ENCODE measurements around the gene GID4. TPM values are rescaled to one million over a fixed set of nuclear protein-coding genes. Genes with fewer than 3 reads are reported as not detected.

Gene GID4
- total RNA-seq, 1 donor from 2014 or later, result 7.4 TPM

DNA sequence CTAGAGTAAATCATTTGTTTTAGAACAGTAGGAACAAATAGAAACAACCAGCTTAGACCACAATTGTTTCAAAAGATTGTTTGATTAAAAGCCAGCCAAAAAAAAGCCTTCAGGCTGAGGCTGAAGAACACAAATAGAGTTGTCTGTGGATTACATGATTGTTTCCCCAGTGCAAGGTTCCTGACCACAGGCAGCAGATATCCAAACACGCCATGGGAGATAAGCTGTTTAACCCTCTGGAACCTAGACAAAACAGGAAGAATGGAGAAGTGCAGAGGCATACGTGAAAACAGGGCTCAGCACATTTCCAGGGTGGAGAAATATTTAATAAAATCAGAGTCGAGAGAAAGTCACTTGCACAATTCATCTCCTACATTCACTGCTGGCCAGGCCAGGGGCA, 21.2 kb upstream of the GID4 start:
- no peak for DNase-seq

DNA sequence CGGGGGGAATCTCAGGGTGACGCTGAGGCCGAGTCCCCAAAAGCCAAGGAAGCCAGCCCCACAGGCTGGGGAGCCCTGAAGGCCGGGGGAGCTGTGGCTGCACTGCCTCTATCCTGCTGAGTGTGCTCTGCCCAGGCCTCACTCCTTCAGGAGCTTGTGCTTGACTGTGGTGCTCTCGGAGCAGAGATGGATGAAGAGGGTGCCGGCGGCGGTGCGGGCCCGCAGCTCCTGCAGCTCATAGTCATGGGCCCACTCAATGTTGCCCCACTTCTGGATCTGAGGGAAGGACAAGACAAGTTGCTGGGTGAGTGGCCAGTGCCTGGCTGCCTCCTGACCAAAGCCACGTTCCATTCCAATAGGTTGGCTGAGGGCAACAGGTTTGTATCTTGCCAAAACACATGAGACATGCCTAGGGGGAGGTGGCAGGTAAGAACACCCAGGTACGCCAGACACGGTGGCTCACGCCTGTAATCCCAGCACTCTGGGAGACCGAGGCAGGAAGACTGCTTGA, 20.7 kb upstream of the GID4 start:
- DNase-seq, result no peak

DNA sequence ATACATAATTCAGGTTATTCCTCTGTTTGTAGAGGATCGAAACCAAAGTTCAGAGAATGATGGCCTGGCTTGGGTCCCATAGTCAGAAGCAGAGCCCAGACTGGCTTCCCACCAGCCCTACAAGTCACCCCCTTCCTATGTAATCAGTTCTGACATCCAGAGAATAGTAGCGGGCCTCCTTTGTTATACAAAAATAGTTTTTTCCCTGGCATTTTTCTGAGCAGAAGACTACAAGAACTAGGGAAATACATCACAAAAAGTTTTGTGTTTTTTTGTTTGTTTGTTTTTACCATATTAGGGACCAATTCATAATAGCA, 19.4 kb upstream of the GID4 start:
- no peak for DNase-seq

DNA sequence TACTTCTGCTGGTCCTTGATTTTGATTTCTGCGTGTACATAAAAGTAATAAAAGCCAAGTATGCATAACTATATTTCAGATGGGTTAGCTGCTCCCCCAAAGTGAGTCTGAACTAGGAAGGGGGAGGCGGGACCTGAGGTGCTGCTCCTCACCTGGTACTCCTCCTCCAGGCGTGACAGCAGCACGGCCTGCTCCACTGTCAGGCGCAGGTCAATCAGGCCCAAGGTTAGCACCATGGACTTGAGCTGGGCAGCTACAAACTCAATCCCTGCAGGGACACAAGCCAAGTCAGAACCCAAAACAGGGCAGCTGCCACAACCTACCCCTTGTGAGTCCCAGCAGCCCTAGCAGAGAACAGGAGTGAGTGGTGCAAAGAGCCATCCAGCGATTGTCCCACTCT, 18.2 kb upstream of the GID4 start:
- DNase-seq, result no peak

DNA sequence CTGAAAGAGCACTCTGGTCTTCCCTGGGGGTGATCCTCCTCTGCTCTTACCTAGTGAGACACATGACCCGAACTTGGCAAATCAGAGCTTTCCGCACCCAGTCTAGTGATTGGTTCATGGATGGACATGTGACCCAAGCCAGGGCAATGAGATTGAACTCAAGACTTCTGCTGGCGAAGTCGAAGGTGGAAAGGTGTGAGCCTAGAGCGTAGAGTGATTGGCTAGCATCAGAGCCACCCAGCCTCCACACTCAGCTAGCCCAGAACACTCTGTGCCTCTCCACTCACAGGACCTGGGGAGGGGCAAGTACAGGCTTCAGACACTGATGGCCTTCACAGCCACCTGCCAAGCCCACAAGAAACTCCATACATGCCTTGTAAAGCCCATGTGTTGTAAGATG, 17.8 kb upstream of the GID4 start:
- DNase-seq, result no peak

DNA sequence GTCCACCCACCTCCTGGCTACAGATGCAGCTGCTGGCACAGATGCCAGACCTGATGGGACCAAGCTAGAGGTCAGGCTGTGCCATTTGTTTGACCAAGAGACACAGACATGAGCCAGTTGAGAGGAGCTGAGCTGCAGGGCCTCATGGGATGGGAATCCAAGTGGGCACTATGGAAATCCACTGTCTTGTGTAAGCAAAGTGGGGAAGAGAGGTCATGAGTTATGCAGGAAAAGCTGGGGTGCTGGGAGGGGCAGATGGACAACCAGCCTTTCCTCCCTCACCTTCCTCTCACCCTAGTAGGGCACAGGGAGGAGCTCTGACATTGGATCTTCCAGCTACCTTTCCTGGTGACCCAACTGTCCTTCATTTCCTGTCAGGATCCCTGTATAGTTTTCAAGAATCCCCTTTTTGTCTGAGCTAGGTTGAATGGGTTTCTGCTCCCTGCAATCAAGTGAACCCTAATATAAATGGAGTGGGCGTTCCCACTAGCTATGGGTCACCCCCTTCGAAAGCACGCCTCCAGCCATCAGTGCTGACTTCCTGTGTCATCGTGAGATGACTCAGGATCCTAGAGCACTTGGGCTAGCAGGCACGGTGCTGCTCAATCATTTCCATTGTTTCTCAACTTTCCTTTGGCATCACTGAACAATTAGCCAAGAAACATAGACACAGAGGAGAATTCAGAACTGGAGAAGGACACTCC, 13.8 kb upstream of the GID4 start:
- no peak for DNase-seq

DNA sequence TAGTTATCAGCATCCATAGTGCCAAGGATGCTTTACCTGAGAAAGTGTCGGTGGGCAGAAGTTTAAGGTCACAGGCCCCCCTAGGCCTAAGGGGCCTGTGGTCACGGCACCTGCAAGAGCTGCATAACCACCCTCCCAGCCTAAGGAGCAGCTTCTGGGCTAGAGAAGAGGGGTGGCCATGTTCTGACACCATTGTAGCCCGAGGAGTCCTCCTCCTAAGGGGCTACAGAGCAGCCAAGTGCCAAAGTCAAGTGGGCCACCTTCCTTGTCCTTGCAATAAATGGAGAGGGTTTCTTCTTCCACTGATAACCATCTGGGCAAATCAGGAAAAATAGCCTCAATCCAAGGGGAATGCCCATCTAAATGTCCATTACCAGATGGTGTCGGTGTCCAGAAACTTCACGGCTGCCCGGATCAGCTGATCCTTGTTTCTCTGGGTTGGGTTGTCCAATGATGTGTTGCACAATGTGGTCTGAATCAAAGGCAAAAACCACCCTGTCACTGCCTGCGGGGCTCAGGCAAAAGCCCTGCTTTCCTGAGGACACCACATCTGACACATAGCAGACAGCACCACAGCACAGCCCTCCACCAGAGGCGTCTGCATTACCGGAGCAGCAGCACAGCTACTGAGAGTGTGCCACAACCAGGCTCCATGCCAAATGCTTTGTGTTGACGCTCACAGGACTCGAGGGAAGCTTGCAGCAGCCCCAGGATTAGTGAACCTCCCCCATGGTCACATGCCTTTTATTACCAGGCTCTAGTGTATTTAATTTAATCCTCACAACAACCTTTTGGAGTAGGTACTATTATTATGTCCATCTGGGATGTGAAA, 13.0 kb upstream of the GID4 start:
- no peak for DNase-seq

DNA sequence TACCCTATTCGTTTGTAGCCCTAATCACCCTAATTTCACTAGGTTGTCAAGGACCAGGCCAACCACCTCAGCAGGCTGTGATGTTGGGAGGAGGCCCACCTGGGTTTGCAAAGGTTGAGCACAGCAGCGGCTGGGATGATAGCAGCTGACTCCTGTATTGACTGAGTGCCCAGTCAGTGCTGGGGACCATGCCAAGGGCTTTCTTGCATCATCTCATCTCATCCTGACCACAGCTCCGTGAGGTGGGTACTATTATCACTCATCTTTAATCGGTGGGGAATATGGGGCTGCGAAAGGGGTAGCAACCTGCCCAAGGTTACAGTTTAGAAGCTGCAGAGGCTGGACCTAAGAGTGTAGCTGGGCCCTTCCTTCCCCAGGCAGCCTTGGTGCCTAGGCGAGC, 11.9 kb upstream of the GID4 start:
- DNase-seq, result no peak

DNA sequence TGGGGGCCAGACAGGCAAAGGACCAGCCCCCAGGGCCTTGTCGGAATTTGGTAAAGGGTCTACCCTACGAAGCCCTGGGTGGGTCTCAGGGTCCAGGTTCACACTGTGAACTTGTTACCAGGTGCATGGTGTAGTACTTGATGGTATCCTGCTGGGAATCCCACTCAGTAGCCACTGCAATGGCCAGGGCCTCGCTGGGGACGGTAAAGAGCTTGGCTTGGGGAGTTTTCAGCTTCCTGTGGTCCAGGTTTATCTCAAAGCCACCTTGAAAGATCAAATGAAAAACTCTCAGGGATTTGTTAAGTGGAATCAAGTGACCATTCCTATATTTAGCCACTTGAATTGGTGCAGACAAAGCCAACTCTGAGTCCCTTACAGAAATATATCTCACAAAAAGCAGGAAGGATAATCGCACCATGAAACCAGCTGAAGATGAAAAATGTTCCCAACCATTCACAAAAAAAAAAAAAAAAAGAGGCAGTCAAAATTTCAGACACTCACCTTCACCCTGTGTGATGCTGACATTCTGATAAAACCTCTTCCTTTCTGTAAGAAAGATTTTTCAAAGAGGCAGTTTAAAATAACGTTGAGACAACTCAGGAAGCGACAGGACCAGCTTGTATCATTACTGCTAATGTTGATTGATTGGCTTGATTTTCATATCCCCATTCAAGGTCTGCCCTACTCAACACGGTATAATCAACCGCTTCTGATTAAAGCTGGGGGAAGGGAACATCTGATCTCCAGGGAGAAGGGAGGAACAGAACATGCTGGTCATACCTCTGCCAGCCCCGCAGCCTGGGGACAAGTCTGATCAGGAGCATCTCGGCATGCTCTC, 10.9 kb upstream of the GID4 start:
- no peak for DNase-seq

DNA sequence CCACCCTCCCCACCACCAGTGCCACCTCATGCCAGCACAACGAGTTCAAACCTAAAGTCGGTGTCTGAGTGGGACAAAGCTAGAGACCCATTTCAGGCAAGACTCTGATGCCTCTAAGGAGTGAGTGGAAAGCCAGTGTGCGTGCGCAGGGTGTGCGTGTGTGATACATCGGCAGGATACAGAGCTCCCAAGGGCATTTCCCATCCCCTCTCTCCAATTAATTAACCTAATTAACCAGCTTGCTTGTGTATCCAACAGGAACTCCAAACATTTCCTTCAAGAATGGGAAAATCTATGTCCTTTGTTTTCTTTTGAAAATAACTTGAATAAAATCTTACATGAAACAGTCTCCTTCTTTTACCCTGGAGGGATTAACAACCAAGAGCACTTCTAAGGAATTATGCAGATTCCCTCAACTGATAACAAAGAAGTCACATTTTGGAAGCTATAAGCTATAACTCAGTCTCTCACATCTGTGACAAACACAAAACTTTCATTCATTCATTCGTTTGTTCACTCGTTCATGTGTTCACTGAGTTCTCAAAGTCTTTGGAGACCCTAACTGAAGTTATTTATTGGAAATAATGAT, 10.2 kb upstream of the GID4 start:
- no peak for DNase-seq

DNA sequence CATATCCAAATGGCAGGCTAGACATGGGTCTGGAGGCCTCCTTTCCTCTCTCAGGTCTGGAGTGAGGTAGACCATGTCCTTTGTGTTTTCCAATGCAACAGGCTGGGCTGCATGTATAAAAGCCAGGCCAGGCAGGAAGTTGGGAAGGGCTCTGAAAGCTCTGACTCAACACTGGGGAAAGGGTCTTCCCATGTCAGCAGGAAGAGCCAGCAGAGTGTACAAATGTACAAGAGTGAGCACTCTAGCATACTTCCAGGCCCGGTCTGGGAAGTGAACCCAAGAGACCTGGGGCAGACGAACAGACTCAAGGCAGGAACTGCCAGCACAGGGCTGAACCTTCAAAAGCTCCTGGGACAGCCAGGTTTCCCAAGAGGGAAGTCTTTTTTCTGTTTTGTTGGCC, 7.3 kb upstream of the GID4 start:
- DNase-seq, result no peak

DNA sequence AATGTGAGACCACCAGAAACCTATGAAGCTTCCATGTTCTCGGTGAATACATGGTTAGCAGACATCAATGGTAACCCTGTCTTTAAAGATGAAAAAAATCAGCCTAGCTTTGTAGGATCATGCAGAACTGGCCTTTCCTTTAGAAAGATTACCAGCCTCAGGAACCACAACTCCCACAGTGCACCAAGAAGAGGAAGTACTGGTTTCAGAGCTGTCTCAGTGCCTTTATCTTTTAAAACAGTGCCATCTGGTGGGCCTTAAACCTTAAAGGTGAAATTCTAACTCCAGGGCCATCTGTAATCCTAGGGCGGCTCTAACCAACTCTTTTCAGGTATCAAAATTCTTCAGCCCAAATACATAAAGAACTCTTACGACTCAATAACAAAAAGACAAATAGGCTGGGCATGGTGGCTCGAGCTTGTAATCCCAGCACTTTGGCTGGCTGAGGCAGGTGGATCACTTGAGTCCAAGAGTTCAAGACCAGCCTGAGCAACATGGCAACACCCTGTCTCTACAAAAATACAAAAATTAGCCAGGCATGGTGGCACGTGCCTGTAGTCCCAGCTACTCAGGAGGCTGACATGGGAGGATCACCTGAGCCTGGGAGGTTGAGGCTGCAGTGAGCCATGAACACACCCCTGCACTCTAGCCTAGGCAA, 5.6 kb upstream of the GID4 start:
- DNase-seq, result peak; percentile 68

DNA sequence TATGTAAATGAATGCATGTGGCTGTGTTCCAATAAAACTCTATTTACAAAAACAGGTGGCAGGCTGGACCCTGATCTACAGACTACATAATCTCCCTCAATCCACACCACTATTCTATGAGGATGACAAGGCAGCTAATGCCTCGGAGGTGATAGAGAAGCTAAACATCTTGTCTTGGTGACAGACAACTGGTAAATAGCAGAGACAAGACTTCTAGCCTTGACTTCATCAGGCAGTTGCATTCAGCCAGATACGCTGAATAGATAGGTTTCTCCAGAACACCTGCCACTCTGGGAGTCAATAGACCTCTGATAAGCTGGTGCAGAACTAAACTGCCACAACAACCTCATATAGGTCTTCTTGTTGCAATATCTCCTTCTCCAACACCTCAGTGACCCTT, 3.5 kb upstream of the GID4 start:
- no peak for DNase-seq

DNA sequence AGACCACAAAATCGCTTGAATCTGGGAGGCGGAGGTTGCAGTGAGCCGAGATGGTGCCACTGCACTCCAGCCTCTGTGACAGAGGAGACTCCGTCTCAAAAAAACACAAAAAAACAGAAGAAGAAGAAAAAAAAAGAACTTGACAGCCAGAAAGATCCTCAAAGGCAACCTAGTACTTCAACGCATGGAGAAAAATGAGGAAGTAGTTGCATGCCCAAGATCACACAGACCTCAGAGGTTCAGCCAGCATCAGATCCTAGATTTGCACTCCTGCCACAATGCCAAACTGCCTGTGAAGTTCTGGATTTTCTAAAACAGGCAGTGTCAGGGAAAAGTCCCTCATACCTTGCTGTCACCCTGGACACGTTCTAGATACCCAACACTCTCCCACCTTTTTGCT, 1.7 kb upstream of the GID4 start:
- no peak for DNase-seq

DNA sequence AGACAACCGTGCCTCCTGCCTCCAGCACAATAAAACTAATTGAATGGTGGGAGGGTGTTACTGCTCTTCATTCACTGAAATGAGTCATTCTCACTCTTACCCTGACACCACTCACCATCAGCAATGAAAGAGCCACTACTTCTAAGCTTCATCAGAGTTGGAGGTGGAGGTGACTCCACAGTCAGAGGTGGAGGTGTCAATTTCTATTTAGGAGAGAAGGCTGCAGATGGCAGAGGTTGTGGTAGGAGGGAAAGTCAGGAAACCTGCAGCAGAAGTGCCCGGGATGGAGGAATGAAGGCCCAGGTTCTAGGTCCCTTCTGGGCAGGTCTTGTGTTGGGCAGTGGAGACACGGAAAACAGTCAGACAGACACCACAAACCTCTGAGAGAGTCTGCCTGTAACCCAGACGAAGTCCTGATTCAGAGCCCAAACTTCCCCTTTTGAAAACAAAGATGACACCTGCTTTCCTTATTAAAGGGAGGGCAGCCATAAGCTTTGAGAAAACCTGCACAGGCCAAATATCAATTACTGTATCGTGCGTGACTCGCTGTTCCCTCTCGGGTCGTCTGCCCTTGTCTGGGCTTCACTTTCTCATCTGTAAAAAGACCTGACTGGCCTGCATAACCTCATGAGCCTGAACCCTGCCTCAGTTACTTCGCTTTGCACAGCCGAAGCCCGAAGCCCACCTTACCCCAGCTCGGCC, 908 bp upstream of the GID4 start:
- no peak for DNase-seq

DNA sequence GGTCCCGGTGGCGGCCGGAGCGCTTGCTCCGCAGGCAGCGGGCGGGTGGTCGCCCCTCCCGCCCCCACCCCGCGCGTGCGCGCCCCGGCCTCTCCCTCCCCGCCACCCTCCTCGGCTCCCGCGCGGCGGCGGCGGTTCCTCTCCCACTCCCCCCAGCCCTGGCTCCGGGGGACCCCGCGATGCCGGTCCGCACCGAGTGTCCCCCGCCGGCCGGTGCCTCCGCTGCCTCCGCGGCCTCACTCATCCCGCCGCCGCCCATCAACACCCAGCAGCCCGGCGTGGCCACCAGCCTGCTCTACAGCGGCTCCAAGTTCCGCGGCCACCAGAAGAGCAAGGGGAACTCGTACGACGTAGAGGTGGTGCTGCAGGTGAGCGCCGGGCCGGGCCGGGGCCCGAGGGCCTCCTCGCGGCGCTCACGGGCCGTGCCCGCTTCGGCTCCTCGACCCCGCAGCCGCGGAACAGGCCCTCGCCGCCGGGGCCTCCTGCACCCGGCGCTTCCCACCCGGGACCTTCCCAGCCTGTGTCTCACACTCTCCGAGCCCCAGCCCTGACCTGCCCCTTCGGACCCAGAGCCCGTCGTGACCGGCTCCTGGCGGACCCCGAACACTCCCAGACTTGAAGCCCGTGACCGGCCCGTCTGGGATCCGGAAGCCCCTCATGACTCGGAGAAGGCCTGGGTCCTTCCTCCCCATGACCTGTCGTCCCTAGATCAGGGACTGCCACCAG, 490 bp downstream of the GID4 start:
- DNase-seq, result no peak

DNA sequence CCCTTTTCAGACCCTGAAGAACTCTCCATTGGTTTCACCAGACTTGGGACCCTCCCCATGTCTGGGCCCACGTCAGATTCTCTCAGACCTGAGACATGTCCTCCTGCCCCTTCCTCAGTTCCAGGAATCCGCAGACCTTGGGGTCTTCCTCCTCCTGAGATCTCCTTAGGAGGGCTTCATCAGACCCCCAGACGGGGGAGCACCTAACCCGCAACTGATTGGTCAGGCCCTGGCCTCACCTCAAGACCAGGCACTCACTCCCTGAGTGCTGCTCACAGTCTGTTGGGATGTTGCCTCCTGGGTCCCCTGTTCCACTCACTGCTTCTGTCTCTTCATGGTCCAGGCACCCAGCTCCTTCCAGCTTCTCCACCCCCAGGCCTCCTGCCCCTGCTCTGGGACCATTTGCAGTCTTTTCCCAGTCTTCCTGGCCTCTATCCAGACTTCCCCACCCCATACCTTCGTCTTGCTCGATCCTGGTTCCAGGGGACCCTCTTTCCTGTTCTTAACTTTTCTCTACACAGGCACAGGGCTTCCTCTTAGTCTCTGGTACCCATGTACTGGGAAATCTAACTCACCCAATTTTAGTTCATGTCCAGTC, 1.2 kb downstream of the GID4 start:
- no peak for DNase-seq

DNA sequence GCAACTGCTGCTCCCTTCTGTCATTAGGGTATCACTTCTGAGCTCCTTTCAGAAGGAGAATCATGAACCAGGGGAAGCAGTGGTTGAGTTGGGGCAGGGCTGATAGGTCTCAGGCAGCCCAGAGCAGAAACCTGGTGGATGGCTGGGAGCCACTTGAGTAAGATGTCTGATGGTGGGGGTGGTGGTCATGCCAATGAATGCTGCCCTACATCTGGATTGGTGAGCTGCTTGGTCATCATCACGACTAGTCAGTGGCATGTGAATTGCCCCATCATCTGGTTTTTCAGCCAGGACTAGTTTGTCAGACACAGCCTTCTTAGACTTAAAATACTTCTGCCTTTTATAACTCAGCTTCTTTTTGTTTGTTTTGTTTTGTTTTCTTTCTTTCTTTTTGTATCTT, 2.6 kb downstream of the GID4 start:
- DNase-seq, result no peak

DNA sequence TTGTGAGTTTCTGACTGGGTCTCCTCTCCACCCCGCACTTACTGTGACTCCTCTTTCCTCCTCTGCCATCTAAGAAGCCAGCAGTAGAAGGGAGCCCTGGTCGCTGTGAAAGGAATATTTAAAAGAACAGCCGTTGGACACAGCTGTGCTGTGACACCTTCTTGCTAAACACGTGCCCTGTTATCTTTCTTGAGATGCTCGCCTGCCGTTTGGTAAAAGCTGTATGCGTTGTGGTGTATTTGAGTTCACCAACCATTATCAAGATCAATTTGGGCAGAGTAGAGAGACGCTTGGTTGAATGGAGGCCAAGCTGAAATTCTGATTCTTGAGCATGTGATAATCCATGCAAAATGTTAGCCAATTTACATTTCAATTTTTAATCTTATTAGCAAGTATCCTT, 3.8 kb downstream of the GID4 start:
- no peak for DNase-seq

DNA sequence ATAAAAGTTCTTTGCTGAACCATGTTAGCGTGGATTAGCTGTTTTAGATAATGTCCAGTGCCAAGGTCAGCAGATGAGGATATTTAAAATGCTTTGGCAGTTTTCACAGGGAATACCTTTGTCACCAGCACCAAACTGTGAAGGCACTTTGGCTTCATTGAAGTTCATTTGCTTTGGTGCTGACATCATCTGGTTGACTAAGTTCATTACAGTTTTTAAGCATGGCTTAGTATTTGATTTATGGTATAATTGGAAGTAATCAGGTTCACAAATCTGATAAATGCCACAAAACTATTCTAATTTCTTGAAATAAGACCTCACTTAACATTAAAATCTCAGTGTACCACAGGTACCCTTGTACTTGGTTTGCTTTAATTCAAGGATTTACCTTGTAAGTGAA, 4.3 kb downstream of the GID4 start:
- no peak for DNase-seq
